GM23338 (cell line): Measurements from ENCODE around the gene WRNIP1. TPM values are rescaled to one million over a fixed set of nuclear protein-coding genes. Genes with fewer than 3 reads are reported as not detected.

Source experiments
- ATAC-seq: fragments of 200-7000 bp; cut with Tn5 transposase; 3 replicates; pipeline ENCODE4 v1.9.1; 2020
- DNase-seq: peaks from one replicate; pipeline ENCODE4 v3.0.0-alpha.2; 2015; ENCODE audit warnings: low spot score
- H2AFZ ChIP-seq: fragments of 200-600 bp; sonication (generic); 2 replicates; pipeline ENCODE4 v1.8.0; 2016; ENCODE audit warnings: antibody characterized with exemption, mild to moderate bottlenecking, moderate library complexity
- H3F3A ChIP-seq: fragments of 200-600 bp; sonication (generic); replicated peaks from 2 replicates; pipeline ENCODE4 v1.8.0; 2017; ENCODE audit warnings: antibody characterized with exemption, mixed run types, low read depth
- H3K27ac ChIP-seq: fragments of 200-600 bp; sonication (generic); 2 replicates; pipeline ENCODE4 v1.6.1; 2016; ENCODE audit warnings: low read depth
- H3K27me3 ChIP-seq: fragments of 200-600 bp; sonication (generic); 2 replicates; pipeline ENCODE4 v1.8.0; 2016; ENCODE audit warnings: mild to moderate bottlenecking, mixed run types, moderate library complexity; ENCODE audit not compliant: insufficient read depth
- H3K36me3 ChIP-seq: fragments of 200-600 bp; sonication (generic); 2 replicates; pipeline ENCODE4 v1.8.0; 2016; ENCODE audit warnings: mild to moderate bottlenecking; ENCODE audit not compliant: insufficient read depth
- H3K4me1 ChIP-seq: fragments of 200-600 bp; sonication (generic); 2 replicates; pipeline ENCODE4 v1.8.0; 2016; ENCODE audit warnings: mild to moderate bottlenecking, moderate library complexity; ENCODE audit not compliant: insufficient read depth
- H3K4me2 ChIP-seq: fragments of 200-600 bp; sonication (generic); 2 replicates; pipeline ENCODE4 v1.7.1; 2017; ENCODE audit warnings: mixed run types
- H3K4me3 ChIP-seq: fragments of 200-600 bp; sonication (generic); 2 replicates; pipeline ENCODE4 v1.6.1; 2016; ENCODE audit warnings: mixed run types
- H3K79me2 ChIP-seq: fragments of 200-600 bp; sonication (generic); replicated peaks from 2 replicates; pipeline ENCODE4 v1.8.0; 2017; ENCODE audit warnings: mild to moderate bottlenecking; ENCODE audit not compliant: insufficient read depth
- H3K9me2 ChIP-seq: fragments of 200-600 bp; sonication (generic); 2 replicates; pipeline ENCODE4 v1.8.0; 2017; ENCODE audit not compliant: insufficient read depth
- H4K20me1 ChIP-seq: fragments of 200-600 bp; sonication (generic); replicated peaks from 2 replicates; pipeline ENCODE4 v1.8.0; 2017; ENCODE audit warnings: mild to moderate bottlenecking; ENCODE audit not compliant: insufficient read depth
- H3K27ac Mint-ChIP-seq: 2 replicates; pipeline ENCODE4 v1.8.0; 2020; ENCODE audit warnings: inconsistent platforms, mild to moderate bottlenecking, moderate library complexity, mixed read lengths
- H3K27me3 Mint-ChIP-seq: 3 replicates; pipeline ENCODE4 v1.8.0; 2022; ENCODE audit warnings: low read depth, mild to moderate bottlenecking, moderate library complexity, mixed read lengths, inconsistent platforms; ENCODE audit not compliant: insufficient read depth, poor library complexity
- H3K36me3 Mint-ChIP-seq: 3 replicates; pipeline ENCODE4 v1.8.0; 2021; ENCODE audit warnings: low read depth, mild to moderate bottlenecking, inconsistent platforms, moderate library complexity, mixed read lengths
- H3K4me1 Mint-ChIP-seq: 3 replicates; pipeline ENCODE4 v1.8.0; 2020; ENCODE audit warnings: mild to moderate bottlenecking, inconsistent platforms, mixed read lengths
- H3K4me3 Mint-ChIP-seq: 3 replicates; pipeline ENCODE4 v1.8.0; 2021; ENCODE audit warnings: moderate library complexity, mild to moderate bottlenecking, inconsistent platforms, mixed read lengths
- H3K9me3 Mint-ChIP-seq: 3 replicates; pipeline ENCODE4 v1.8.0; 2020; ENCODE audit warnings: moderate library complexity, mild to moderate bottlenecking, inconsistent platforms, mixed read lengths
- CREB1 ChIP-seq: fragments of 250-450 bp; sonication (Bioruptor Pico); IDR thresholded peaks from 2 replicates; pipeline ENCODE4 v1.5.0; 2020; ENCODE audit warnings: low read depth, mild to moderate bottlenecking, moderate library complexity
- EZH2 ChIP-seq: fragments of 200-600 bp; sonication (generic); IDR thresholded peaks from one replicate; pipeline ENCODE4 v1.8.0; 2017; ENCODE audit warnings: antibody characterized with exemption, mild to moderate bottlenecking, low read depth; ENCODE audit not compliant: unreplicated experiment
- EZH2phosphoT487 ChIP-seq: fragments of 200-600 bp; sonication (generic); IDR thresholded peaks from one replicate; pipeline ENCODE4 v1.8.1; 2018; ENCODE audit warnings: antibody characterized with exemption; ENCODE audit not compliant: unreplicated experiment
- JUNB ChIP-seq: IDR thresholded peaks from one replicate; pipeline ENCODE4 v1.6.1; 2016; ENCODE audit warnings: antibody characterized with exemption; ENCODE audit not compliant: unreplicated experiment
- NANOG ChIP-seq: IDR thresholded peaks from 2 replicates; pipeline ENCODE4 v1.6.1; 2016; ENCODE audit warnings: antibody characterized with exemption, borderline replicate concordance
- POLR2AphosphoS5 ChIP-seq: IDR thresholded peaks from 2 replicates; pipeline ENCODE4 v1.6.1; 2016; ENCODE audit warnings: antibody characterized with exemption, low read depth
- STAT1 ChIP-seq: IDR thresholded peaks from one replicate; pipeline ENCODE4 v1.6.1; 2016; ENCODE audit warnings: antibody characterized with exemption; ENCODE audit not compliant: unreplicated experiment
- ZNF114 ChIP-seq: fragments of 250-450 bp; sonication (Bioruptor Pico); IDR thresholded peaks from 2 replicates; pipeline ENCODE4 v1.5.0; 2020; ENCODE audit warnings: mild to moderate bottlenecking, moderate library complexity
- ZNF331 ChIP-seq: fragments of 250-450 bp; sonication (Bioruptor Pico); IDR thresholded peaks from 2 replicates; pipeline ENCODE4 v1.5.0; 2020; ENCODE audit warnings: low read depth, mild to moderate bottlenecking, moderate library complexity
- polyA plus RNA-seq: library from polyadenylated mRNA; unstranded; fragments of >200 nt; fragmentation: Nextera tagmentation; extraction: Ambion mirVana; gene quantifications from 2 replicates; pipeline ENCODE4 v1.2.1, GENCODE V29; 2016
- total RNA-seq: library from RNA; depleted of rRNA; stranded (reverse); fragments of >200 nt; shearing (Covaris generic); gene quantifications from 2 replicates; pipeline ENCODE4 v1.2.3, GENCODE V29; 2014
- TF ChIP-seq, protein P1 (sequence below): IDR thresholded peaks from one replicate; pipeline ENCODE4 v1.6.1; 2018; ENCODE audit warnings: antibody characterized with exemption; ENCODE audit not compliant: unreplicated experiment
- TF ChIP-seq, protein P2 (sequence below), 2 experiments: fragments of 200-600 bp in 1 of 2; sonication (generic) in 1 of 2; conservative IDR thresholded peaks; 2 replicates each; pipeline versions ENCODE4 v1.5.1 to v1.6.1; 2016 to 2017; ENCODE audit warnings: antibody characterized with exemption in 2 of 2, low read depth in 2 of 2, mild to moderate bottlenecking in 2 of 2, moderate library complexity in 1 of 2
- TF ChIP-seq, protein P3 (sequence below): fragments of 250-450 bp; sonication (Bioruptor Pico); IDR thresholded peaks from 2 replicates; pipeline ENCODE4 v1.5.0; 2020; ENCODE audit warnings: mild to moderate bottlenecking, moderate library complexity
- TF ChIP-seq, protein P4 (sequence below): IDR thresholded peaks from 2 replicates; pipeline ENCODE4 v1.6.1; 2016; ENCODE audit warnings: antibody characterized with exemption

The WRNIP1 gene
- total and polyA plus RNA-seq, 2 experiments from 2014 or later, result 27.6 to 66.0 TPM

DNA sequence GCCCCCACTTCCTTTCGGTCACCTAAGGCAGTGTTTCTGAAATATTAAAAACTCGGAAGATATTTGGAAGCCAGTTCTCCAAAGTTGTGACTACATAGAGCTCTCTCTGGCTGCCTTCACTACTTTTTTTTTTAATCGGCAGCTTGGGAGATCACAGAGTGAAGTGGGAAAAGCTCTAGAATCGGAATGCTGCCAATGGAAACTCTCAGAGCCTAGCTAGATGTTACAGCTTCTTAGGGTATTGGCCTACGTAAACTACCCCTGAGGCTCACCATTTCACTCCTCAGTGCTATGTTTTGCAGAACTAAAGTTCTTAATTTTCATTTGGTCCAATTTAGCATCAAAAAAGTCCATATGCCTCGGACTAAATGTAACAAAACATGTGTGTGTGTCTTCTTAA lies 61.9 kb downstream of the WRNIP1 start:
- Histone ChIP-seq H3K79me2 (no peaks in the 10 kb centered on the region), H2AFZ (no peak overlapping the region), H3K36me3 (no peaks in the 10 kb centered on the region), H3K9me2 (no peaks in the 10 kb centered on the region), H3K4me1 (no peaks in the 10 kb centered on the region), H3K27me3 (no peaks in the 10 kb centered on the region), H3K27ac (no peak overlapping the region; the same call in 1 of the 2 replicates), H3F3A (no peaks in the 10 kb centered on the region), H3K4me3 (no peak overlapping the region), H4K20me1 (no peaks in the 10 kb centered on the region), H3K4me2 (no peak overlapping the region)
- no peak overlapping the region for H3K4me3 Mint-ChIP-seq
- H3K27me3 Mint-ChIP-seq, result peaks cover 2% of the 10 kb centered on the region
- ATAC-seq (no peak), DNase-seq (no peak)
- no peaks in the 10 kb centered on the region for H3K4me1 Mint-ChIP-seq
- H3K9me3 Mint-ChIP-seq, result no peaks in the 10 kb centered on the region; the same call in 2 of the 3 replicates
- no peaks in the 10 kb centered on the region for H3K36me3 Mint-ChIP-seq
- no peak for TF ChIP-seq NANOG
- no peak for TF ChIP-seq STAT1
- TF ChIP-seq CREB1 (CRISPR knock-in tag), result no peak
- TF ChIP-seq EZH2phosphoT487, result no peak
- TF ChIP-seq JUNB, result no peak
- no peak for TF ChIP-seq ZNF114 (CRISPR knock-in tag)
- no peak for TF ChIP-seq POLR2AphosphoS5
- TF ChIP-seq, protein P1, sequence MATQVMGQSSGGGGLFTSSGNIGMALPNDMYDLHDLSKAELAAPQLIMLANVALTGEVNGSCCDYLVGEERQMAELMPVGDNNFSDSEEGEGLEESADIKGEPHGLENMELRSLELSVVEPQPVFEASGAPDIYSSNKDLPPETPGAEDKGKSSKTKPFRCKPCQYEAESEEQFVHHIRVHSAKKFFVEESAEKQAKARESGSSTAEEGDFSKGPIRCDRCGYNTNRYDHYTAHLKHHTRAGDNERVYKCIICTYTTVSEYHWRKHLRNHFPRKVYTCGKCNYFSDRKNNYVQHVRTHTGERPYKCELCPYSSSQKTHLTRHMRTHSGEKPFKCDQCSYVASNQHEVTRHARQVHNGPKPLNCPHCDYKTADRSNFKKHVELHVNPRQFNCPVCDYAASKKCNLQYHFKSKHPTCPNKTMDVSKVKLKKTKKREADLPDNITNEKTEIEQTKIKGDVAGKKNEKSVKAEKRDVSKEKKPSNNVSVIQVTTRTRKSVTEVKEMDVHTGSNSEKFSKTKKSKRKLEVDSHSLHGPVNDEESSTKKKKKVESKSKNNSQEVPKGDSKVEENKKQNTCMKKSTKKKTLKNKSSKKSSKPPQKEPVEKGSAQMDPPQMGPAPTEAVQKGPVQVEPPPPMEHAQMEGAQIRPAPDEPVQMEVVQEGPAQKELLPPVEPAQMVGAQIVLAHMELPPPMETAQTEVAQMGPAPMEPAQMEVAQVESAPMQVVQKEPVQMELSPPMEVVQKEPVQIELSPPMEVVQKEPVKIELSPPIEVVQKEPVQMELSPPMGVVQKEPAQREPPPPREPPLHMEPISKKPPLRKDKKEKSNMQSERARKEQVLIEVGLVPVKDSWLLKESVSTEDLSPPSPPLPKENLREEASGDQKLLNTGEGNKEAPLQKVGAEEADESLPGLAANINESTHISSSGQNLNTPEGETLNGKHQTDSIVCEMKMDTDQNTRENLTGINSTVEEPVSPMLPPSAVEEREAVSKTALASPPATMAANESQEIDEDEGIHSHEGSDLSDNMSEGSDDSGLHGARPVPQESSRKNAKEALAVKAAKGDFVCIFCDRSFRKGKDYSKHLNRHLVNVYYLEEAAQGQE, result no peak
- TF ChIP-seq, protein P2, sequence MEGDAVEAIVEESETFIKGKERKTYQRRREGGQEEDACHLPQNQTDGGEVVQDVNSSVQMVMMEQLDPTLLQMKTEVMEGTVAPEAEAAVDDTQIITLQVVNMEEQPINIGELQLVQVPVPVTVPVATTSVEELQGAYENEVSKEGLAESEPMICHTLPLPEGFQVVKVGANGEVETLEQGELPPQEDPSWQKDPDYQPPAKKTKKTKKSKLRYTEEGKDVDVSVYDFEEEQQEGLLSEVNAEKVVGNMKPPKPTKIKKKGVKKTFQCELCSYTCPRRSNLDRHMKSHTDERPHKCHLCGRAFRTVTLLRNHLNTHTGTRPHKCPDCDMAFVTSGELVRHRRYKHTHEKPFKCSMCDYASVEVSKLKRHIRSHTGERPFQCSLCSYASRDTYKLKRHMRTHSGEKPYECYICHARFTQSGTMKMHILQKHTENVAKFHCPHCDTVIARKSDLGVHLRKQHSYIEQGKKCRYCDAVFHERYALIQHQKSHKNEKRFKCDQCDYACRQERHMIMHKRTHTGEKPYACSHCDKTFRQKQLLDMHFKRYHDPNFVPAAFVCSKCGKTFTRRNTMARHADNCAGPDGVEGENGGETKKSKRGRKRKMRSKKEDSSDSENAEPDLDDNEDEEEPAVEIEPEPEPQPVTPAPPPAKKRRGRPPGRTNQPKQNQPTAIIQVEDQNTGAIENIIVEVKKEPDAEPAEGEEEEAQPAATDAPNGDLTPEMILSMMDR (conservative IDR thresholded peaks at IDR 0.05; ENCODE audit: low read depth in 2 of 2), result no peak
- TF ChIP-seq ZNF331 (CRISPR knock-in tag), result no peak
- TF ChIP-seq, protein P3, sequence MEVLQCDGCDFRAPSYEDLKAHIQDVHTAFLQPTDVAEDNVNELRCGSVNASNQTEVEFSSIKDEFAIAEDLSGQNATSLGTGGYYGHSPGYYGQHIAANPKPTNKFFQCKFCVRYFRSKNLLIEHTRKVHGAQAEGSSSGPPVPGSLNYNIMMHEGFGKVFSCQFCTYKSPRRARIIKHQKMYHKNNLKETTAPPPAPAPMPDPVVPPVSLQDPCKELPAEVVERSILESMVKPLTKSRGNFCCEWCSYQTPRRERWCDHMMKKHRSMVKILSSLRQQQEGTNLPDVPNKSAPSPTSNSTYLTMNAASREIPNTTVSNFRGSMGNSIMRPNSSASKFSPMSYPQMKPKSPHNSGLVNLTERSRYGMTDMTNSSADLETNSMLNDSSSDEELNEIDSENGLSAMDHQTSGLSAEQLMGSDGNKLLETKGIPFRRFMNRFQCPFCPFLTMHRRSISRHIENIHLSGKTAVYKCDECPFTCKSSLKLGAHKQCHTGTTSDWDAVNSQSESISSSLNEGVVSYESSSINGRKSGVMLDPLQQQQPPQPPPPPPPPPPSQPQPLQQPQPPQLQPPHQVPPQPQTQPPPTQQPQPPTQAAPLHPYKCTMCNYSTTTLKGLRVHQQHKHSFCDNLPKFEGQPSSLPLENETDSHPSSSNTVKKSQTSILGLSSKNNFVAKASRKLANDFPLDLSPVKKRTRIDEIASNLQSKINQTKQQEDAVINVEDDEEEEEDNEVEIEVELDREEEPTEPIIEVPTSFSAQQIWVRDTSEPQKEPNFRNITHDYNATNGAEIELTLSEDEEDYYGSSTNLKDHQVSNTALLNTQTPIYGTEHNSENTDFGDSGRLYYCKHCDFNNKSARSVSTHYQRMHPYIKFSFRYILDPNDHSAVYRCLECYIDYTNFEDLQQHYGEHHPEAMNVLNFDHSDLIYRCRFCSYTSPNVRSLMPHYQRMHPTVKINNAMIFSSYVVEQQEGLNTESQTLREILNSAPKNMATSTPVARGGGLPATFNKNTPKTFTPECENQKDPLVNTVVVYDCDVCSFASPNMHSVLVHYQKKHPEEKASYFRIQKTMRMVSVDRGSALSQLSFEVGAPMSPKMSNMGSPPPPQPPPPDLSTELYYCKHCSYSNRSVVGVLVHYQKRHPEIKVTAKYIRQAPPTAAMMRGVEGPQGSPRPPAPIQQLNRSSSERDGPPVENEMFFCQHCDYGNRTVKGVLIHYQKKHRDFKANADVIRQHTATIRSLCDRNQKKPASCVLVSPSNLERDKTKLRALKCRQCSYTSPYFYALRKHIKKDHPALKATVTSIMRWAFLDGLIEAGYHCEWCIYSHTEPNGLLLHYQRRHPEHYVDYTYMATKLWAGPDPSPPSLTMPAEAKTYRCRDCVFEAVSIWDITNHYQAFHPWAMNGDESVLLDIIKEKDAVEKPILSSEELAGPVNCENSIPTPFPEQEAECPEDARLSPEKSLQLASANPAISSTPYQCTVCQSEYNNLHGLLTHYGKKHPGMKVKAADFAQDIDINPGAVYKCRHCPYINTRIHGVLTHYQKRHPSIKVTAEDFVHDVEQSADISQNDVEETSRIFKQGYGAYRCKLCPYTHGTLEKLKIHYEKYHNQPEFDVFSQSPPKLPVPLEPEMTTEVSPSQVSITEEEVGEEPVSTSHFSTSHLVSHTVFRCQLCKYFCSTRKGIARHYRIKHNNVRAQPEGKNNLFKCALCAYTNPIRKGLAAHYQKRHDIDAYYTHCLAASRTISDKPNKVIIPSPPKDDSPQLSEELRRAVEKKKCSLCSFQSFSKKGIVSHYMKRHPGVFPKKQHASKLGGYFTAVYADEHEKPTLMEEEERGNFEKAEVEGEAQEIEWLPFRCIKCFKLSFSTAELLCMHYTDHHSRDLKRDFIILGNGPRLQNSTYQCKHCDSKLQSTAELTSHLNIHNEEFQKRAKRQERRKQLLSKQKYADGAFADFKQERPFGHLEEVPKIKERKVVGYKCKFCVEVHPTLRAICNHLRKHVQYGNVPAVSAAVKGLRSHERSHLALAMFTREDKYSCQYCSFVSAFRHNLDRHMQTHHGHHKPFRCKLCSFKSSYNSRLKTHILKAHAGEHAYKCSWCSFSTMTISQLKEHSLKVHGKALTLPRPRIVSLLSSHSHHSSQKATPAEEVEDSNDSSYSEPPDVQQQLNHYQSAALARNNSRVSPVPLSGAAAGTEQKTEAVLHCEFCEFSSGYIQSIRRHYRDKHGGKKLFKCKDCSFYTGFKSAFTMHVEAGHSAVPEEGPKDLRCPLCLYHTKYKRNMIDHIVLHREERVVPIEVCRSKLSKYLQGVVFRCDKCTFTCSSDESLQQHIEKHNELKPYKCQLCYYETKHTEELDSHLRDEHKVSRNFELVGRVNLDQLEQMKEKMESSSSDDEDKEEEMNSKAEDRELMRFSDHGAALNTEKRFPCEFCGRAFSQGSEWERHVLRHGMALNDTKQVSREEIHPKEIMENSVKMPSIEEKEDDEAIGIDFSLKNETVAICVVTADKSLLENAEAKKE (CRISPR knock-in tag), result no peak
- TF ChIP-seq, protein P4, sequence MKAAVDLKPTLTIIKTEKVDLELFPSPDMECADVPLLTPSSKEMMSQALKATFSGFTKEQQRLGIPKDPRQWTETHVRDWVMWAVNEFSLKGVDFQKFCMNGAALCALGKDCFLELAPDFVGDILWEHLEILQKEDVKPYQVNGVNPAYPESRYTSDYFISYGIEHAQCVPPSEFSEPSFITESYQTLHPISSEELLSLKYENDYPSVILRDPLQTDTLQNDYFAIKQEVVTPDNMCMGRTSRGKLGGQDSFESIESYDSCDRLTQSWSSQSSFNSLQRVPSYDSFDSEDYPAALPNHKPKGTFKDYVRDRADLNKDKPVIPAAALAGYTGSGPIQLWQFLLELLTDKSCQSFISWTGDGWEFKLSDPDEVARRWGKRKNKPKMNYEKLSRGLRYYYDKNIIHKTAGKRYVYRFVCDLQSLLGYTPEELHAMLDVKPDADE, result no peak
- TF ChIP-seq EZH2, result no peak
- no peak overlapping the region for H3K27ac Mint-ChIP-seq
